Choroid plexus epithelial cell (primary cell): Measurements from ENCODE around the gene CHCHD6.

Source experiments
- DNase-seq: peaks from one replicate; pipeline ENCODE4 v3.0.0-alpha.2; 2010; ENCODE audit warnings: low read depth
- H3K4me3 ChIP-seq: 2 replicates; pipeline ENCODE4 v1.5.1; 2011; ENCODE audit warnings: low read depth, mild to moderate bottlenecking, control low read depth, low read length, moderate library complexity
- TF ChIP-seq, protein P1 (sequence below): conservative IDR thresholded peaks from 2 replicates; pipeline ENCODE4 v1.5.1; 2011; ENCODE audit warnings: low read depth, mild to moderate bottlenecking, control low read depth, inconsistent platforms, low read length, moderate library complexity

The CHCHD6 gene

DNA sequence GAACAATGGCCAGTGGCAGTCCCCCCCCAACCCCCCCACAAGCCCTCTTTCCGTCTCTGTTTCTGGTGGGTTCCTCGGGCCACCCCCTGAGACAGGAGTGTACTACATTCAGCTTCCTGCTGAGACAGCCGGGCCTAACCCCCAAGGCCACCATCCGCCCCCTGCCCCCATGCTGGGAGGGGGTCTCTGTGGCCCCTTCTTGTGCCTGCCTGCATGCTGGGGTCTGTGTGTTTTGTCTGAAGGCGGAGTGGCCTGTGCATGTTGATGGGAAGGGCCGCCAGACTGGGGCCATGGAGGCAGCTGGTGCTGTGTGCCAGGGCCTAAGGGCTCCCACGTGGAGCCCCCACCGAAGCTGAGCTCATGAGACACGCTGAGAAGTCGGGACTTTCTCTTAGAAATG is 305.5 kb downstream of the CHCHD6 start:
- H3K4me3 ChIP-seq: no peak overlapping the region
- TF ChIP-seq, protein P1, sequence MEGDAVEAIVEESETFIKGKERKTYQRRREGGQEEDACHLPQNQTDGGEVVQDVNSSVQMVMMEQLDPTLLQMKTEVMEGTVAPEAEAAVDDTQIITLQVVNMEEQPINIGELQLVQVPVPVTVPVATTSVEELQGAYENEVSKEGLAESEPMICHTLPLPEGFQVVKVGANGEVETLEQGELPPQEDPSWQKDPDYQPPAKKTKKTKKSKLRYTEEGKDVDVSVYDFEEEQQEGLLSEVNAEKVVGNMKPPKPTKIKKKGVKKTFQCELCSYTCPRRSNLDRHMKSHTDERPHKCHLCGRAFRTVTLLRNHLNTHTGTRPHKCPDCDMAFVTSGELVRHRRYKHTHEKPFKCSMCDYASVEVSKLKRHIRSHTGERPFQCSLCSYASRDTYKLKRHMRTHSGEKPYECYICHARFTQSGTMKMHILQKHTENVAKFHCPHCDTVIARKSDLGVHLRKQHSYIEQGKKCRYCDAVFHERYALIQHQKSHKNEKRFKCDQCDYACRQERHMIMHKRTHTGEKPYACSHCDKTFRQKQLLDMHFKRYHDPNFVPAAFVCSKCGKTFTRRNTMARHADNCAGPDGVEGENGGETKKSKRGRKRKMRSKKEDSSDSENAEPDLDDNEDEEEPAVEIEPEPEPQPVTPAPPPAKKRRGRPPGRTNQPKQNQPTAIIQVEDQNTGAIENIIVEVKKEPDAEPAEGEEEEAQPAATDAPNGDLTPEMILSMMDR: no peak
- no peak for DNase-seq
